ENCODE measurements around the gene TULP4. TPM values are rescaled to one million over a fixed set of nuclear protein-coding genes. Genes with fewer than 3 reads are reported as not detected.
"Not testable (repeated sequence)": the region's sequence is repeated elsewhere in the genome, so short reads cannot be mapped to it uniquely, and the experiment has no call there.

The TULP4 gene
- total RNA-seq, 4 donors from 2014 or later: 209 to 459 (median 292) TPM

- no peak for DNase-seq
- intact Hi-C loops (cut with DNase I): no loop called here
- WGBS, 2 donors: 95 to 97% methylated on average over 4 of the region's 4 CpGs
- TF ChIP-seq CTCF (IDR thresholded peaks at IDR 0.05) (no peak), POLR2A (IDR thresholded peaks at IDR 0.05) (no peak)
- no peak overlapping the region for H3K27ac ChIP-seq
- peaks cover 13 to 22% of the 10 kb centered on the region in 2 donors for H3K4me1 ChIP-seq
- no peak overlapping the region for H3K4me3 ChIP-seq (replicated peaks in 1 of 3)
- H3K27me3 ChIP-seq: no peaks in the 10 kb centered on the region
- H3K36me3 ChIP-seq: no peaks in the 10 kb centered on the region
- H3K9me3 ChIP-seq: no peaks in the 10 kb centered on the region
Observed at GRCh38 chr6:158397578-158397977, 85.3 kb downstream of the TULP4 start.

GRCh38 chr6:158398252-158399024, 86.2 kb downstream of the TULP4 start:
- Histone ChIP-seq H3K9me3 (no peaks in the 10 kb centered on the region), H3K36me3 (no peaks in the 10 kb centered on the region), H3K27ac (no peak overlapping the region), H3K4me3 (replicated peaks in 1 of 3) (no peak overlapping the region), H3K4me1 (peaks cover 13 to 22% of the 10 kb centered on the region in 2 donors), H3K27me3 (no peaks in the 10 kb centered on the region)
- DNase-seq: no peak
- intact Hi-C loops (cut with DNase I): no loop called here
- WGBS, 2 donors: 61 to 71% methylated on average over 3 of the region's 3 CpGs
- TF ChIP-seq POLR2A (IDR thresholded peaks at IDR 0.05) (no peak), CTCF (IDR thresholded peaks at IDR 0.05) (no peak)

- Histone ChIP-seq H3K4me3 (replicated peaks in 1 of 3) (no peak overlapping the region), H3K27ac (no peak overlapping the region), H3K4me1 (peaks cover 13 to 22% of the 10 kb centered on the region in 2 donors), H3K36me3 (no peaks in the 10 kb centered on the region), H3K27me3 (no peaks in the 10 kb centered on the region), H3K9me3 (no peaks in the 10 kb centered on the region)
- WGBS, 2 donors: 56 to 58% methylated on average over 3 of the region's 3 CpGs
- peak; percentile 15 to 24 for DNase-seq
- intact Hi-C loops (cut with DNase I): no loop called here
- TF ChIP-seq CTCF (IDR thresholded peaks at IDR 0.05) (no peak), POLR2A (IDR thresholded peaks at IDR 0.05) (no peak)
Observed at GRCh38 chr6:158399040-158399700, 86.9 kb downstream of the TULP4 start.

- no peaks in the 10 kb centered on the region for H3K36me3 ChIP-seq
- no peaks in the 10 kb centered on the region for H3K27me3 ChIP-seq
- no peaks in the 10 kb centered on the region for H3K9me3 ChIP-seq
- no peak overlapping the region for H3K4me3 ChIP-seq (replicated peaks in 1 of 3)
- DNase-seq: no peak
- intact Hi-C loops (cut with DNase I): no loop called here
- no peak overlapping the region for H3K27ac ChIP-seq
- H3K4me1 ChIP-seq: peaks cover 13 to 17% of the 10 kb centered on the region in 2 donors
- no peak for TF ChIP-seq POLR2A (IDR thresholded peaks at IDR 0.05)
- TF ChIP-seq CTCF (IDR thresholded peaks at IDR 0.05): no peak
Observed at GRCh38 chr6:158402184-158402583, 89.9 kb downstream of the TULP4 start.

- H3K4me3 ChIP-seq (replicated peaks in 1 of 3); H3K27me3 ChIP-seq; H3K27ac ChIP-seq; H3K9me3 ChIP-seq; H3K36me3 ChIP-seq; intact Hi-C loops (cut with DNase I): not testable (repeated sequence)
- WGBS, 2 donors: 72% methylated on average over 12 of the region's 12 CpGs
- DNase-seq: peak; percentile 9 to 15
- H3K4me1 ChIP-seq: peaks cover 6 to 11% of the 10 kb centered on the region in 2 donors
Observed at GRCh38 chr6:158405321-158405831, 93.1 kb downstream of the TULP4 start.

Data from thyroid gland (tissue), 4 donors.